ENCODE results near the gene BRD4.
"Not testable (repeated sequence)": the region's sequence is repeated elsewhere in the genome, so short reads cannot be mapped to it uniquely, and the experiment has no call there.

BRD4 gene

DNA sequence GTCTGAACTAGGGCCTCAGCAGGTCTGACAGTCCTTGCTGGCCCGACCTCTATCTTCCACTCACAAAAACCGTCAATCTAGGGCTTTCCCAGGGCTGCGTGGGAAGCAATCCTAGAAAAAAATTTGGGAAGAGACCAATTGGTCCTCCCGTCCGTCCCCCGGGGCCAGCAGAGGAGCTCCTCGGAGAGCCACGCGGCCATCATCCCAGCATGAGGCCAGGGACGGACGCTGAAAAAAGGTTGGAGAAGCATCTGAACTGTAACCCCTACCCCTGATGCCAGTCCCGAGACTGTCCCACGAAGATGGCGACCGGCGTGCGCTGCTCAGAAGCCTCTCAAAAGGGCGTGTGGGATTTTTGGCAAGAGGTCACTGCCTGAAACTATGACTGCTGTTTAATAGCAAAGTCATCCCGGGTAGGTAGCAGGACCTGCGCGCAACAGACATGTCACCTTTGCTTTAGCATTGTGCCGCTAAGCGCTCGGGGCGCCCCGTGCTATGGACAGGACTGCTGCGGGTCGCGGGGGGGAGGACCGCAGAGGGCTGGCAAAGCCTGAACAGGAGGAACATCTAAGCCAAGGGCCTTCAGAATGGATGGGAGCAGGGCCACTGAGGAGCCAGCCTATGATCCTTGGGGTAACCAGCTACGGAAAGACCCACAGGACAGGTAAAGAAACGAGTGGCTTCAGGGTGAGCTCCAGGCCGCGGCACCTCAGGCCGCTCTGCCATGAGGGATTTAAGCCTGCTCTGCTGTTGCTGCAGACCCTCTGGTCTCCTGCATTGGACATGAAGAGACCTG is 36.7 kb upstream of the BRD4 start:
- H3K36me3 Mint-ChIP-seq: no peaks in the 10 kb centered on the region
- H3K27ac Mint-ChIP-seq: no peak overlapping the region
- H3K27me3 Mint-ChIP-seq: no peaks in the 10 kb centered on the region
- no peak overlapping the region for H3K4me3 Mint-ChIP-seq
- H3K9me3 Mint-ChIP-seq (ENCODE audit: low read depth): no peaks in the 10 kb centered on the region
- H3K4me1 Mint-ChIP-seq (ENCODE audit: low read depth): peaks cover 2% of the 10 kb centered on the region

DNA sequence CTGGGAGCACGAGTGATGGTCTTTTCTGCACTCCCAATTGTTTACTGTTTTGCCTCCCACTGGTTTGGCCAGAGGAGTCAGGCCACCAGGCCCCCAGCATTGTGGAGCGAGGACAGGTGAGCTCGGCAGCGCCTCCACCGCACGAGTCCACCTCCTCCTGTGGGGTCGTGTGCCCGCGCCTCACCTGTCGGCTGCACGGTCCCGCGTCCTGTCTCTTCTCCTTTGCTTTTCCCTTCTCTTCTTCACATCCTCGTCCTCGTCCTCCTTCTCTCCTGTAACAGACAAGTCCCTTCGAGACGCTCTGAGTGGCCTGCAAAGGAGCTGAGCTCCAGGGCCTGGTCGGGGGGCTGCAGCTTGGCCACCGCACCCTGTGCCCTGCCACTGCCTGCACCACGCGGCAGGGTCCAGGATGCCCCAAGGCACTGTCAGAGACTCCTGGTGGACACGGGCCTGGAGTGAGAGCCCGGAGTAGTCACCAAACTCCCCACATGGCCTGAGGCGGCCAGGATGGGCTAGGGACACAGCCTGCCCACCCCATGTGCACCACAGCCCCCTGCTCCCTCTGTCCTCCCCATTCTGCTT is 35.8 kb upstream of the BRD4 start:
- H3K4me1 Mint-ChIP-seq (ENCODE audit: low read depth): peaks cover 4% of the 10 kb centered on the region
- no peaks in the 10 kb centered on the region for H3K27me3 Mint-ChIP-seq
- H3K27ac Mint-ChIP-seq: no peak overlapping the region
- H3K9me3 Mint-ChIP-seq (ENCODE audit: low read depth): no peaks in the 10 kb centered on the region
- H3K36me3 Mint-ChIP-seq: peaks cover 2% of the 10 kb centered on the region
- H3K4me3 Mint-ChIP-seq: no peak overlapping the region

DNA sequence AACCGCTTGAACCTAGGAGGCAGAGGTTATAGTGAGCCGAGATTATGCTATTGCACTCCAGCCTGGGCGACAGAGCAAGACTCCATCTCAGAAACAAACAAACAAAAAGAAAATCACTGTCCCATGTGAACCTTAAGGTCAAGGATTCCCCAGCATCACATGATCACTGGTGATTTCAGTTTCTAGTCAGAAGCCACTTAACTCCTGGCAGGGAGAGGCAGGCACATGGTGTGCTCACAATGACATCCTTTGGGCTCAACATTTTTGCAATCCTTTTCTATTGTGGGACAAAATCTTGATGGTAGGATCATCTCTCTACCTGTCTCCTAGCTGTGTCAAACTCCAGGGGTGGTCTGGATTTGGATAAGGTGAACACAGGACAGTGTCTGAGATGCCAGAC is 35.1 kb upstream of the BRD4 start:
- H3K36me3 Mint-ChIP-seq: peaks cover 2% of the 10 kb centered on the region

DNA sequence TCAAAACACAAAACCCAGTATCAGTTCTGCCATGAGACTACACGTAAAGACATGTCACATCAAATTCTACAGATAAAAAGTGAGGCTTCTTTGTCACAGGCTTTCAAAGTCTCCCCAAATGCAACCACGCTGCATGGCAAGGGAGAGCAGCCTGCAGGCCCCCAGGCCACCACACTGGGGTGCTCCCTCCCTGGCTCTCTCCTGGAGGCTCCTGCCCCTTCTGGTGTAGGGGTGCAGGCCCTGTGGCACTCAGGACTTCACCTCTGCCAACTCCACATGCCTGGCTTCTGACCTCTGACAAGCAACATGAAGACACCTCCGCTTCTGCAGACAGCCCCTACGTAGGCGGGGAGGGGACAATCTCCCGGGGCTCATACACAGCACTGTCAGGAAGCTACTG is 32.9 kb upstream of the BRD4 start:
- H3K36me3 Mint-ChIP-seq: peaks cover 2% of the 10 kb centered on the region
- peaks cover 2% of the 10 kb centered on the region for H3K4me1 Mint-ChIP-seq (ENCODE audit: low read depth)
- no peaks in the 10 kb centered on the region for H3K27me3 Mint-ChIP-seq
- H3K4me3 Mint-ChIP-seq: no peak overlapping the region
- H3K27ac Mint-ChIP-seq: no peak overlapping the region
- H3K9me3 Mint-ChIP-seq (ENCODE audit: low read depth): no peaks in the 10 kb centered on the region

More for the DNA sequence above, 35.1 kb upstream of the BRD4 start:
- no peaks in the 10 kb centered on the region for H3K27me3 Mint-ChIP-seq
- no peak overlapping the region for H3K27ac Mint-ChIP-seq
- peaks cover 2% of the 10 kb centered on the region for H3K4me1 Mint-ChIP-seq (ENCODE audit: low read depth)
- no peaks in the 10 kb centered on the region for H3K9me3 Mint-ChIP-seq (ENCODE audit: low read depth)
- no peak overlapping the region for H3K4me3 Mint-ChIP-seq

DNA sequence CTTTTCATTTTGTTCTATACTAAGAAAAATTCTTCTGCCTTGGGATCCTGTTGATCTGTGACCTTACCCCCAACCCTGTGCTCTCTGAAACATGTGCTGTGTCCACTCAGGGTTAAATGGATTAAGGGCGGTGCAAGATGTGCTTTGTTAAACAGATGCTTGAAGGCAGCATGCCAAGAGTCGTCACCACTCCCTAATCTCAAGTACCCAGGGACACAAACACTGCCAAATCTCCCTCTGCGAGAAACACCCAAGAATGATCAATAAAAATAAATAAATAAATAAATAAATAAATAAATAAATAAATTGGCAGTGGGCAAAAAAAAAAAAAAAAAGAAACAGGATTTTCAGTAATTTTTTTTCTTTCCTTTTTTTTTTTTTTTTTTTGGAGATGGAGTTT is 31.5 kb upstream of the BRD4 start:
- H3K27ac Mint-ChIP-seq; H3K4me3 Mint-ChIP-seq; H3K27me3 Mint-ChIP-seq; H3K9me3 Mint-ChIP-seq (ENCODE audit: low read depth); H3K4me1 Mint-ChIP-seq (ENCODE audit: low read depth); H3K36me3 Mint-ChIP-seq: not testable (repeated sequence)

DNA sequence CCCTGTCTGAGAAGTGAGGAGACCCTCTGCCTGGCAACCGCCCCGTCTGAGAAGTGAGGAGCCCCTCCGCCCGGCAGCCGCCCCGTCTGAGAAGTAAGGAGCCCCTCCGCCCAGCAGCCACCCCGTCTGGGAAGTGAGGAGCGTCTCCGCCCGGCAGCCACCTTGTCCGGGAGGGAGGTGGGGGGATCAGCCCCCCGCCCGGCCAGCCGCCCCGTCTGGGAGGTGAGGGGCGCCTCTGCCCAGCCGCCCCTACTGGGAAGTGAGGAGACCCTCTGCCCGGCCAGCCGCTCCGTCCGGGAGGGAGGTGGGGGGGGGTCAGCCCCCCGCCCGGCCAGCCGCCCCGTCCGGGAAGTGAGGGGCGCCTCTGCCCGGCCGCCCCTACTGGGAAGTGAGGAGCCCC is 30.7 kb upstream of the BRD4 start:
- H3K27ac Mint-ChIP-seq; H3K4me1 Mint-ChIP-seq (ENCODE audit: low read depth); H3K4me3 Mint-ChIP-seq; H3K9me3 Mint-ChIP-seq (ENCODE audit: low read depth); H3K27me3 Mint-ChIP-seq; H3K36me3 Mint-ChIP-seq: not testable (repeated sequence)

DNA sequence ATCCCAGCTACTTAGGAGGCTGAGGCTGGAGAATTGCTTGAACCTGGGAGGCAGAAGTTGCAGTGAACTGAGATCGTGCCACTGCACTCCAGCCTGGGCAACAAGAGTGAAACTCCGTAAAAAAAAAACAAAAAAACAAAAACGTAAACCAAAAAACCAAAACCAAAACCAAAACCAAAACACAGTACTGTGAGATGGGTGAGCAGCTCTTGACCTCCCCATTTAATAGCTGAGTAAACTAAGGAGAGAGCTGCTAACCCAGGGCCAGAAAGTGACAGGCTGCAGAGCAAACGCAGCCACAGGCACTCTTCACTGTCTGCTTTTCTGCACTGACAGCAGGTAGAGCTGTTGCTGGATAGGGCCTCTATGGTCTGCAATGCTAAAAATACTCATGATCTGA is 27.7 kb upstream of the BRD4 start:
- H3K27ac Mint-ChIP-seq; H3K4me3 Mint-ChIP-seq; H3K9me3 Mint-ChIP-seq (ENCODE audit: low read depth); H3K4me1 Mint-ChIP-seq (ENCODE audit: low read depth); H3K27me3 Mint-ChIP-seq; H3K36me3 Mint-ChIP-seq: not testable (repeated sequence)

DNA sequence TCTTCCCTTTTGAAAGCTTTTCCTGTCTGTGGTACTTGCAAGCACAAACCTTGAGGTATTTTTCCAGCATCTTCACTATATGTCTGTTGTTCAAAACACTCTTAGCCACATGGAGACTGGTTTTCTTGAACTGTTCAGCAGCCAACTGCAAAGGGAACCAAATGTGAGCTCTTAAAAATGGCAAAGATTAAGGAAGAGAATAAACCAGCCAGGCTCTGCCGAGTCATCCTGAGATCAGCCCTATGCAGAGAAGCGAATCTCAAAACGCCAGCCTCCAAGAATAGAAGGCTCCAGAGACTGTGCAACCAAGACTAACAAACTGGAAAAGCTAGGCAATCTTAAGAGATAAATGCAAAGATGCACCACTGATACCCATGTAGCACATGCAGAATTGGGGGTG is 26.6 kb upstream of the BRD4 start:
- no peak overlapping the region for H3K4me3 Mint-ChIP-seq
- H3K27me3 Mint-ChIP-seq: no peaks in the 10 kb centered on the region
- peaks cover 11% of the 10 kb centered on the region for H3K36me3 Mint-ChIP-seq
- H3K9me3 Mint-ChIP-seq (ENCODE audit: low read depth): no peaks in the 10 kb centered on the region
- no peak overlapping the region for H3K27ac Mint-ChIP-seq
- peaks cover 2% of the 10 kb centered on the region for H3K4me1 Mint-ChIP-seq (ENCODE audit: low read depth)

DNA sequence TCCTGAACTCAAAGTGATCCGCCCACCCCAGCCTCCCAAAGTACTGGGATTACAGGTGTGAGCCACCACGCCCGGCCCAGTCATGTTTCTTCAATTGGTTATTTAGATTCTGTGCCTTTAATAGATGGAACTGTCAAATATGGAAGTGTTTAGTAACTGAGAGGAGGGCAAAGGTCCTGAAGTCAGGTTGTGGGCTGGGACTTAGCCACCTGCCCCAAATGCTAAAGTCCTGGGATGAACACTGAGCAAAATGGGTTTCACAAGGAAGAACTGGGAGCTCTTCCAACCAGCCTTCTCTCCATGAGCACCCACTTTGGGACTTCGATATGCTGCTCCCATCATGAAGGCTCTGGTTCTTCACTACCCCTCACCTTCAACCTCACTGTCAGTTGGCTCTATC is 25.6 kb upstream of the BRD4 start:
- no peak overlapping the region for H3K27ac Mint-ChIP-seq
- no peaks in the 10 kb centered on the region for H3K27me3 Mint-ChIP-seq
- no peaks in the 10 kb centered on the region for H3K4me1 Mint-ChIP-seq (ENCODE audit: low read depth)
- no peak overlapping the region for H3K4me3 Mint-ChIP-seq
- H3K9me3 Mint-ChIP-seq (ENCODE audit: low read depth): no peaks in the 10 kb centered on the region
- peaks cover 8% of the 10 kb centered on the region for H3K36me3 Mint-ChIP-seq

DNA sequence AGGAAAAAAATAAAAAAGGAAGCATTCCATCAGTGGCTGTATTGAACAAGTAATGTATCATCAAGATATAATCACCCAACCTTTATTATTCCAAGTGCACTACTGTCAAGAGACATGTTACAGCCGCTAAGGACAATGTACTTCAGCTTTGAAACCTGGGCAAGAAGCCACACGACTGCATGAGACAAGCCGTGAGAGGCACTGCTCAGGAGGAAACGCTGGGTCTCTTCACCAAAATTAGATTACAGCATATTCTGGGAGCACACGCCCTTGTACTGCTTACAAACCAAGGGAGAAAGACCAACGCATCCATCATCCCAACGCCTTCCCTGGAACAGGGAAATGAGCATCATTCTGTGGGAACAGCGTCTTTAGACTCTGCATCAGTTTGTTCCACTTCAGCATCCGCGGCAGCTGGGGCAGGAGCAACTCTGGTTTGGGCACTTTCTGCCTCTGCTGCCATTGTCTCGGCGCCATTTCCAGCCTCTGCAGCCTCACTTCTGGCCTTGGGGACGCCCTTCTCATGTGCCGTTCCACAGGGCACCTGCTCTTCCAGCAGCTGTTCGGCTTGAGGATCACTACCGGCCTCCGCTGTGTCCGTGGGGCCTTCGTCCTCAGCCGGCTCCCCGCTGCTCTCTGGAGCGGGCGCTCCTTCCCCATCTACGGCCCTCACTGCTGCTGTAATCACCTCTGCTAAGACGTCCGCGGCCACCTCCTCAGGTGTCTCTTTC is 22.4 kb upstream of the BRD4 start:
- Mint-ChIP-seq H3K4me1 (ENCODE audit: low read depth) (no peaks in the 10 kb centered on the region), H3K36me3 (peaks cover 8% of the 10 kb centered on the region), H3K27ac (no peak overlapping the region), H3K4me3 (no peak overlapping the region), H3K9me3 (ENCODE audit: low read depth) (no peaks in the 10 kb centered on the region), H3K27me3 (no peaks in the 10 kb centered on the region)

DNA sequence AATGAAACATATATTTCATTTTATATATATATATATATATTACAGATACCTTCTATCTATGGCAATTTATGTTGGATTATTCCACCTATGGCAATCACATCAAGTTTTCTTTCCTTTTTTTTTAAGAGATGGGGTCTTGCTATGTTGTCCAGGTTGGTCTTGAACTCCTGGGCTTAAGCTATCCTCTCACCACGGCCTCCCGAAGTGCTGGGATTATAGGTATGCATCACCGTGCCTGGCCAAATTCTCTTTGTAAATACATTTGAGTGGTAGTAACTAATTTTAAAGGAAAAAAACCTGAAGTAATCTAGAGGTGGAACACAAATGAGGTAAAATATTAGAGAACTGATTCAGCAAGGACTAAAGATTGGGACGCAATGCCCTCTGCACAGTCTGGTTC is 21.6 kb upstream of the BRD4 start:
- Mint-ChIP-seq H3K4me3 (no peak overlapping the region), H3K9me3 (ENCODE audit: low read depth) (no peaks in the 10 kb centered on the region), H3K27me3 (no peaks in the 10 kb centered on the region), H3K4me1 (ENCODE audit: low read depth) (no peaks in the 10 kb centered on the region), H3K27ac (no peak overlapping the region), H3K36me3 (peaks cover 8% of the 10 kb centered on the region)

DNA sequence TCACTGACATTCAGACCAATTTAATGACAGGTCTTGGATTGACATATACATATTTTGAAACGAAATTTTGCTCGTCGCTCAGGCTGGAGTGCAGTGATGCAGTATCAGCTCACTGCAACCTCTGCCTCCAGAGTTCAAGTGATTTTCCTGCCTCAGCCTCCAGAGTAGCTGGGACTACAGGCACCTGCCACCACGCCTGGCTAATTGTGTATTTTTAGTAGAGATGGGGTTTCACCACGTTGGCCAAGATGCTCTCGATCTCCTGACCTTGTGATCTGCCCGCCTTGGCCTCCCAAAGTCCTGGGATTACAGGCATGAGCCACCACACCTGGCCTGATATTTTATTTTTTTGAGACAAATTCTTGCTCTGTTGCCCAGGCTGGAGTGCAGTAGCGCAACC is 20.2 kb upstream of the BRD4 start:
- not testable (repeated sequence) for H3K4me1 Mint-ChIP-seq (ENCODE audit: low read depth); H3K27ac Mint-ChIP-seq; H3K27me3 Mint-ChIP-seq; H3K9me3 Mint-ChIP-seq (ENCODE audit: low read depth); H3K36me3 Mint-ChIP-seq; H3K4me3 Mint-ChIP-seq

DNA sequence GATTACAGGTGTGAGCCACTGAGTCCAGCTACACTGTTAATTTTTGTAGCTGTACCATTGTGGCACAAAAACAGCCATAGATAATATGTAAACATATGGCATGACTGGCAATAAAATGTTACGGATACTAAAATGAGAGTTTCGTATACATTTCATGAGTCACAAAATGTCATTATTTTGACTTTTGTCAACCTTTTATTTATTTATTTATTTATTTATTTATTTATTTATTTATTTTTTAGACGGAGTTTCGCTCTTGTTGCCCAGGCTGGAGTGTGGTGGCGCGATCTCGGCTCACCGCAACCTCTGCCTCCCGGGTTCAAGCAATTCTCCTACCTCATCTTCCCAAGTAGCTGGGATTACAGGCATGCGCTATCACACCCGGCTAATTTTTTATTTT is 9.0 kb upstream of the BRD4 start:
- not testable (repeated sequence) for H3K27me3 Mint-ChIP-seq; H3K4me1 Mint-ChIP-seq (ENCODE audit: low read depth); H3K27ac Mint-ChIP-seq; H3K4me3 Mint-ChIP-seq; H3K36me3 Mint-ChIP-seq; H3K9me3 Mint-ChIP-seq (ENCODE audit: low read depth)

DNA sequence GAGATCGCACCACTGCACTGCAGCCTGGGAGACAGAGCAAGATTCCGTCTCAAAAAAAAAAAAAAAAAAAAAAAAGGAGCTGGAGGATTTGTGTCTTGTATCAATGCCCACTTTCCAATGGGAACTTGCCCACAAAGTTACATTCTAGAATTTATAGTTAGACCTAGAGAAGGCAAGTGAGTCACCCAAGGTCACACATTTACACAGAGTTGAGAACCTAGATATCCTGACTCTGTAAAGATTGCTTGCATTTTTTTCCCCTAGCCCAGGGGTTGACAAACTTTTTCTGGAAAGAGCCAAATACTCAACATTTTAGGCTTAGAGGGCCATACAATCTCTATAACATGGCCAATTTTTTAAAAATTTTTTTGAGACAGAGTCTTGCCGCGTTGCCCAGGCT is 7.7 kb upstream of the BRD4 start:
- H3K9me3 Mint-ChIP-seq (ENCODE audit: low read depth): no peaks in the 10 kb centered on the region
- no peaks in the 10 kb centered on the region for H3K27me3 Mint-ChIP-seq
- no peaks in the 10 kb centered on the region for H3K4me1 Mint-ChIP-seq (ENCODE audit: low read depth)
- no peaks in the 10 kb centered on the region for H3K36me3 Mint-ChIP-seq
- no peak overlapping the region for H3K27ac Mint-ChIP-seq
- no peak overlapping the region for H3K4me3 Mint-ChIP-seq

DNA sequence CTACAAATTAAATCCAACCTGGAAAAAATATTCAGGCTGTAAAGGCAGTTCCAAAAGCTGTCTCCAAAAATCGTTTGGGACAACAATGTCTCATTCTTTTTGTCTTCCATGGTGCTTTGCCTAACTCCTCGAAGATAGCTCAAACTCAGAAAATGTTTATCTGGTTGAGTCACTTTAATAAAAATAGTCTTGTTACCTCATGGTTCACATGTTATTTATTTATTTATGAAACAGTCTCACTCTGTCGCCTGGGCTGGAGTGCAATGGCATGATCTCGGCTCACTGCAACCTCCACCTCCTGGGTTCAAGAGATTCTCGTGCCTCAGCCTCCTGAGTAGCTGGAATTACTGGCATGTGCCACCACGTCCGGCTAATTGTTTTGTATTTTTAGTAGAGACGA is 4.9 kb upstream of the BRD4 start:
- Mint-ChIP-seq H3K4me1 (ENCODE audit: low read depth) (peaks cover 6% of the 10 kb centered on the region), H3K27ac (no peak overlapping the region), H3K36me3 (no peaks in the 10 kb centered on the region), H3K27me3 (no peaks in the 10 kb centered on the region), H3K4me3 (no peak overlapping the region), H3K9me3 (ENCODE audit: low read depth) (no peaks in the 10 kb centered on the region)

DNA sequence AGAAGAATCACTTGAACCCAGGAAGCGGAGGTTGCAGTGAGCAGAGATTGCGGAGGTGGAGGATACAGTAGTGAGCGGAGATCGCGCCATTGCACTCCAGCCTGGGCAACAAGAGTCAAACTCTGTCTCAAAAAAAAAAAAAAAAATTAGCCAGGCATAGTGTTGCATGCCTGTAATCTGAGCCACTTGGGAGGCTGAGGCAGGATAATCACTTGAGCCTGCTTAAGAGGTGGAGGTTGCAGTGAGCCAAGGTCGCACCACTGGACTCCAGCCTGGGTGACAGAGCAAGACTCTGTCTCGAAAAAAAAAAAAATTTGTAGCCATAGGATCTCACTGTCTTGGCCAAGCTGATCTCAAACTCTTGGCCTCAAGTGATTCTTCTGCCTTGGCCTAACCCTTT is 3.7 kb upstream of the BRD4 start:
- not testable (repeated sequence) for H3K4me3 Mint-ChIP-seq; H3K27me3 Mint-ChIP-seq; H3K4me1 Mint-ChIP-seq (ENCODE audit: low read depth)

More for the DNA sequence above, 3.7 kb upstream of the BRD4 start:
- H3K27ac Mint-ChIP-seq; H3K36me3 Mint-ChIP-seq; H3K9me3 Mint-ChIP-seq (ENCODE audit: low read depth): not testable (repeated sequence)
